ENCODE results near the gene PROC.

DNA sequence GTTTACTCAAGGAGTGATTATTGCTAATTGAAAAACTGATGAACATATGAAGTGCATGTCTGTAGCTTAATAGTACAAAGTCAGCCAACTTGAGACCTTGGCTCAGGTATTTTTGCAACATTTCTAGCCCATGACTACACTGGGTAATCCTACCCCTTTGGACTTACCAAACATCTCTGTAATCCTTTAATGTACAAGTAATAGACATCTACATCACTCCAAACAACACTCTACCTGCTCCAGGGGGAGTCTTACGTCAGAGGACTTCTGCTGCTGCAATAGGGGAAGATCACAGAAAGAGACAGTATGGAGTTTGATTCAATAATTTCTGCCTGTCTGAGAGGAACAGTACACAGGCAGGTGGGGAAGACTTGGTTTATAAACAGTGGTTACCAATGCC lies 54.0 kb downstream of the PROC start:
- TF ChIP-seq, protein P1, sequence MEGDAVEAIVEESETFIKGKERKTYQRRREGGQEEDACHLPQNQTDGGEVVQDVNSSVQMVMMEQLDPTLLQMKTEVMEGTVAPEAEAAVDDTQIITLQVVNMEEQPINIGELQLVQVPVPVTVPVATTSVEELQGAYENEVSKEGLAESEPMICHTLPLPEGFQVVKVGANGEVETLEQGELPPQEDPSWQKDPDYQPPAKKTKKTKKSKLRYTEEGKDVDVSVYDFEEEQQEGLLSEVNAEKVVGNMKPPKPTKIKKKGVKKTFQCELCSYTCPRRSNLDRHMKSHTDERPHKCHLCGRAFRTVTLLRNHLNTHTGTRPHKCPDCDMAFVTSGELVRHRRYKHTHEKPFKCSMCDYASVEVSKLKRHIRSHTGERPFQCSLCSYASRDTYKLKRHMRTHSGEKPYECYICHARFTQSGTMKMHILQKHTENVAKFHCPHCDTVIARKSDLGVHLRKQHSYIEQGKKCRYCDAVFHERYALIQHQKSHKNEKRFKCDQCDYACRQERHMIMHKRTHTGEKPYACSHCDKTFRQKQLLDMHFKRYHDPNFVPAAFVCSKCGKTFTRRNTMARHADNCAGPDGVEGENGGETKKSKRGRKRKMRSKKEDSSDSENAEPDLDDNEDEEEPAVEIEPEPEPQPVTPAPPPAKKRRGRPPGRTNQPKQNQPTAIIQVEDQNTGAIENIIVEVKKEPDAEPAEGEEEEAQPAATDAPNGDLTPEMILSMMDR (IDR thresholded peaks at IDR 0.05 in 2 of 3, conservative IDR thresholded peaks at IDR 0.05 in 1 of 3; ENCODE audit: borderline replicate concordance in 1 of 3, insufficient read depth in 1 of 3, low read depth in 2 of 3, low read length in 2 of 3) = no peak
- no peak for TF ChIP-seq TCF7L2 (IDR thresholded peaks at IDR 0.05; ENCODE audit: borderline replicate concordance, extremely low read depth, insufficient read depth, insufficient read length)
- TF ChIP-seq POLR2AphosphoS5 (IDR thresholded peaks at IDR 0.05; ENCODE audit: low read depth, low read length) = no peak
- no peak for TF ChIP-seq POLR2A (IDR thresholded peaks at IDR 0.05; ENCODE audit: borderline replicate concordance, extremely low read depth, insufficient read depth, insufficient read length)
- TF ChIP-seq, protein P2, sequence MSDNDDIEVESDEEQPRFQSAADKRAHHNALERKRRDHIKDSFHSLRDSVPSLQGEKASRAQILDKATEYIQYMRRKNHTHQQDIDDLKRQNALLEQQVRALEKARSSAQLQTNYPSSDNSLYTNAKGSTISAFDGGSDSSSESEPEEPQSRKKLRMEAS (IDR thresholded peaks at IDR 0.05) = no peak
- TF ChIP-seq EZH2 (IDR thresholded peaks at IDR 0.05) = no peak
- TF ChIP-seq SRF (IDR thresholded peaks at IDR 0.05; ENCODE audit: low read depth) = no peak
- no peak for TF ChIP-seq ELF1 (IDR thresholded peaks at IDR 0.05; ENCODE audit: borderline replicate concordance, low read depth)

All from HCT116 (cell line).